GM12878 (cell line): Measurements from ENCODE around the gene KRT14. TPM values are rescaled to one million over a fixed set of nuclear protein-coding genes. Genes with fewer than 3 reads are reported as not detected.

Experiments
- ATAC-seq: fragments of 200-7000 bp; cut with Tn5 transposase; 3 replicates; pipeline ENCODE4 v1.9.1; 2020; ENCODE audit warnings: mild to moderate bottlenecking, moderate library complexity
- BruUV-seq: library from RNA; stranded (reverse); fragments of 400-500 nt; replicated peaks from 2 replicates; lab custom pipeline; 2021; lab: Mats Ljungman, UMichigan
- CTCF ChIA-PET: fragments of 300-600 bp; sonication (Branson Sonifier 250); formaldehyde crosslinking; extraction: SDS; loops from one replicate; lab custom pipeline; 2021; ENCODE audit warnings: inconsistent platforms; lab: Yijun Ruan, JAX
- POLR2A ChIA-PET: fragments of 350-600 bp; formaldehyde crosslinking; extraction: SDS; loops from one replicate; lab custom pipeline; 2021; ENCODE audit warnings: inconsistent platforms; lab: Charles Lee
- RAD21 ChIA-PET: fragments of 300-600 bp; sonication (Branson Sonifier 250); formaldehyde crosslinking; loops from one replicate; lab custom pipeline; 2023; ENCODE audit warnings: antibody characterized with exemption; ENCODE audit not compliant: unreplicated experiment; lab: Charles Lee
- SMC1A ChIA-PET: fragments of 300-600 bp; sonication (Branson Sonifier 250); formaldehyde crosslinking; loops from one replicate; lab custom pipeline; 2023; ENCODE audit not compliant: unreplicated experiment, uncharacterized antibody; lab: Charles Lee
- DNase-seq: peaks from one replicate; pipeline ENCODE4 v3.0.0-alpha.2; 2011; ENCODE audit warnings: low read depth, low spot score
- FAIRE-seq: peaks from 3 replicates; lab custom pipeline; 2011; peaks lifted over from hg19 to GRCh38; lab: Jason Lieb, UNC
- H2AFZ ChIP-seq: 2 replicates; pipeline ENCODE4 v1.6.0; 2011; ENCODE audit warnings: low read depth, low read length, control low read depth; ENCODE audit not compliant: control insufficient read depth
- H3K27ac ChIP-seq: 2 replicates; pipeline ENCODE4 v1.5.1; 2011; ENCODE audit warnings: control low read depth; ENCODE audit not compliant: control insufficient read depth, insufficient read depth
- H3K27me3 ChIP-seq, 2 experiments: replicated peaks in 1 of 2; 2 replicates each; pipeline versions ENCODE4 v1.6.0 to v1.6.1; 2011; ENCODE audit warnings: low read length in 1 of 2; ENCODE audit not compliant: control insufficient read depth in 2 of 2, insufficient read depth in 2 of 2
- H3K36me3 ChIP-seq, 2 experiments: 2 replicates each; pipeline ENCODE4 v1.5.1; 2011; ENCODE audit warnings: low read length in 1 of 2; ENCODE audit not compliant: control insufficient read depth in 2 of 2, insufficient read depth in 2 of 2
- H3K4me1 ChIP-seq: 2 replicates; pipeline ENCODE4 v1.6.1; 2011; ENCODE audit warnings: mild to moderate bottlenecking, low read length, moderate library complexity, mixed read lengths; ENCODE audit not compliant: control insufficient read depth, insufficient read depth
- H3K4me2 ChIP-seq: 2 replicates; pipeline ENCODE4 v1.6.0; 2011; ENCODE audit warnings: control low read depth; ENCODE audit not compliant: control insufficient read depth, insufficient read depth
- H3K4me3 ChIP-seq: fragments of 200-600 bp; sonication (generic); 2 replicates; pipeline ENCODE4 v1.5.1; 2016
- H3K79me2 ChIP-seq: 2 replicates; pipeline ENCODE4 v1.6.0; 2011; ENCODE audit warnings: low read length; ENCODE audit not compliant: control insufficient read depth, insufficient read depth
- H3K9ac ChIP-seq: 2 replicates; pipeline ENCODE4 v1.8.0; 2011; ENCODE audit warnings: low read length, control low read depth, mixed read lengths; ENCODE audit not compliant: control insufficient read depth, insufficient read depth
- H3K9me3 ChIP-seq: replicated peaks from 3 replicates; pipeline ENCODE4 v1.5.1; 2011; ENCODE audit warnings: mild to moderate bottlenecking, low read length; ENCODE audit not compliant: control insufficient read depth, insufficient read depth
- H4K20me1 ChIP-seq: 2 replicates; pipeline ENCODE4 v1.6.0; 2011; ENCODE audit not compliant: control insufficient read depth, insufficient read depth
- BCL11A ChIP-seq: IDR thresholded peaks from 2 replicates; pipeline ENCODE4 v1.6.1; 2011; ENCODE audit warnings: low read depth, low read length
- BCLAF1 ChIP-seq: fragments of 450-650 bp; IDR thresholded peaks from 2 replicates; pipeline ENCODE4 v1.6.1; 2017; ENCODE audit warnings: antibody characterized with exemption, mild to moderate bottlenecking, moderate library complexity
- BMI1 ChIP-seq: fragments of 450-650 bp; IDR thresholded peaks from 2 replicates; pipeline ENCODE4 v1.6.1; 2016; ENCODE audit warnings: mild to moderate bottlenecking, moderate library complexity, borderline replicate concordance
- CBX3 ChIP-seq: fragments of 200-600 bp; sonication (generic); IDR thresholded peaks from 2 replicates; pipeline ENCODE4 v1.6.1; 2016; ENCODE audit warnings: low read depth, borderline replicate concordance
- CREM ChIP-seq: IDR thresholded peaks from 2 replicates; pipeline ENCODE4 v1.6.1; 2014; ENCODE audit warnings: antibody characterized with exemption, low read depth
- HCFC1 ChIP-seq: fragments of 150-350 bp; IDR thresholded peaks from 2 replicates; pipeline ENCODE4 v1.6.1; 2014; ENCODE audit warnings: low read length
- IRF3 ChIP-seq: fragments of 450-650 bp; IDR thresholded peaks from 2 replicates; pipeline ENCODE4 v1.6.1; 2014; ENCODE audit warnings: mild to moderate bottlenecking
- MYC ChIP-seq: IDR thresholded peaks from 2 replicates; pipeline ENCODE4 v1.6.1; 2011; ENCODE audit warnings: mild to moderate bottlenecking, low read length, moderate library complexity, inconsistent platforms; ENCODE audit not compliant: insufficient read depth, insufficient replicate concordance, insufficient read length, severe bottlenecking
- PML ChIP-seq: IDR thresholded peaks from 2 replicates; pipeline ENCODE4 v1.6.1; 2012; ENCODE audit warnings: low read length, inconsistent platforms
- POLR2AphosphoS2 ChIP-seq: IDR thresholded peaks from 2 replicates; pipeline ENCODE4 v1.6.1; 2011; ENCODE audit warnings: low read depth, mild to moderate bottlenecking, low read length, improper control_type of control experiment, moderate library complexity
- SPI1 ChIP-seq: IDR thresholded peaks from 2 replicates; pipeline ENCODE4 v1.6.1; 2011; ENCODE audit warnings: low read depth, mild to moderate bottlenecking, low read length, moderate library complexity, borderline replicate concordance; ENCODE audit not compliant: insufficient read depth
- TARDBP ChIP-seq: IDR thresholded peaks from 2 replicates; pipeline ENCODE4 v1.6.1; 2016; ENCODE audit warnings: borderline replicate concordance
- TCF3 ChIP-seq: IDR thresholded peaks from 2 replicates; pipeline ENCODE4 v1.6.1; 2012; ENCODE audit warnings: low read depth, mild to moderate bottlenecking, low read length, borderline replicate concordance; ENCODE audit not compliant: insufficient read depth
- WGBS: methylation state at CpG from one replicate; pipeline ENCODE4 v1.1.6; 2016; ENCODE audit warnings: low lambda C conversion rate; ENCODE audit not compliant: insufficient replicate concordance, insufficient coverage; ENCODE audit errors: missing lambda C conversion rate; 5-methylcytosine and 5-hydroxymethylcytosine counted together
- in situ Hi-C: fragments of 300-500 bp; cut with MboI; formaldehyde crosslinking; loops from 9 replicates; pipeline ENCODE4 v1.14.3; 2018; ENCODE audit warnings: mixed read lengths
- intact Hi-C: fragments of 100-400 bp; cut with micrococcal nuclease; formaldehyde crosslinking; loops from one replicate; pipeline ENCODE4 v1.14.2; 2022; ENCODE audit not compliant: unreplicated experiment
- polyA plus RNA-seq, 11 experiments: library from polyadenylated mRNA; depleted of rRNA in 4 of 11; unstranded in 6 of 11; stranded (reverse) in 5 of 11; fragments of >200 nt; fragmentation: Nextera tagmentation in 4 of 11; fragmentation: Illumina TruSeq in 1 of 11; extraction: Ambion mirVana in 4 of 11; extraction: Trizol in 1 of 11; gene quantifications; 1 replicate in 1 of 11; 2 replicates in 10 of 11; pipeline versions ENCODE4 v1.2.1 to v1.2.3, GENCODE V29; 2011 to 2016; ENCODE audit warnings: inconsistent platforms in 2 of 11, missing spikeins in 2 of 11, low read depth in 1 of 11
- total RNA-seq, 4 experiments: library from RNA; depleted of rRNA in 3 of 4; stranded (reverse); fragments of >200 nt in 3 of 4; fragmentation: Illumina TruSeq in 1 of 4; extraction: Trizol in 1 of 4; gene quantifications; 2 replicates each; pipeline versions ENCODE4 v1.2.1 to v1.2.3, GENCODE V29; 2013 to 2021
- TF ChIP-seq, protein P1 (sequence below): IDR thresholded peaks from 2 replicates; pipeline ENCODE4 v1.6.1; 2011; ENCODE audit warnings: low read depth, low read length, improper control_type of control experiment, borderline replicate concordance

The KRT14 gene
- total and polyA plus RNA-seq, 10 of the 15 experiments (the other 5 are each of a cell fraction or from before 2014, with no cell fraction given): 1.5 TPM; not detected in 9

DNA sequence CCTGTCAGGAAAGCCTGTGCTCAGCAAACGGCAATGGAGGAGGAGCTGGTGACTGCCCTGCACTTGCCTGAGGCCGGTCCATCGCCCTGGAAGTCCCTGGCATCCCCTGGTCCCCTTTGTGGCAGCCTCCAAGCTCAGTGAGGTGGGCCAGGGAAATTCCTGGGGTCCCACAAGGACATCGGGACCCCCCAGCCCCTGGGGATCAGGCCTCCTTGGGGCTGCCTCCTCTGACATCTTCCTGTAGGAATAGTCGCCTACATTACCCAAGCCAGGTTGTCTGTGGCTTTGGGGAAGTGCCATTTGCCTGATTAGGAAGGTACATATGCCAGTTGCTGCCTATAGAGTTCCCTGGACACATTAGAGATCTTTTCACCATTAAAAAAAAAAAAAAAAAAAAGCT is 7.7 kb downstream of the KRT14 start:
- no peak for FAIRE-seq
- Histone ChIP-seq H3K27ac (no peak overlapping the region), H3K4me3 (no peak overlapping the region), H3K27me3 (no peaks in the 10 kb centered on the region; a peak in 2 of 4 replicates), H3K36me3 (no peaks in the 10 kb centered on the region), H3K4me2 (no peak overlapping the region), H3K4me1 (no peaks in the 10 kb centered on the region), H3K79me2 (no peaks in the 10 kb centered on the region), H3K9me3 (no peaks in the 10 kb centered on the region), H4K20me1 (no peaks in the 10 kb centered on the region), H3K9ac (no peak overlapping the region), H2AFZ (no peak overlapping the region)
- no peak for TF ChIP-seq BMI1
- TF ChIP-seq IRF3: no peak
- TF ChIP-seq TCF3: no peak
- no peak for TF ChIP-seq CREM
- TF ChIP-seq, protein P1, sequence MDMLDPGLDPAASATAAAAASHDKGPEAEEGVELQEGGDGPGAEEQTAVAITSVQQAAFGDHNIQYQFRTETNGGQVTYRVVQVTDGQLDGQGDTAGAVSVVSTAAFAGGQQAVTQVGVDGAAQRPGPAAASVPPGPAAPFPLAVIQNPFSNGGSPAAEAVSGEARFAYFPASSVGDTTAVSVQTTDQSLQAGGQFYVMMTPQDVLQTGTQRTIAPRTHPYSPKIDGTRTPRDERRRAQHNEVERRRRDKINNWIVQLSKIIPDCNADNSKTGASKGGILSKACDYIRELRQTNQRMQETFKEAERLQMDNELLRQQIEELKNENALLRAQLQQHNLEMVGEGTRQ: no peak
- TF ChIP-seq TARDBP: no peak
- TF ChIP-seq PML: no peak
- no peak for TF ChIP-seq BCLAF1
- TF ChIP-seq SPI1: no peak
- no peak for TF ChIP-seq HCFC1
- no peak for TF ChIP-seq BCL11A
- TF ChIP-seq POLR2AphosphoS2: no peak
- no peak for TF ChIP-seq CBX3
- no peak for TF ChIP-seq MYC
- ChIA-PET CTCF (interaction anchor here (0.6 to 1.6 kb wide), 9 partner anchors 9 to 182 kb away, joined by 3 to 6 read pairs (median 3); no protein-coding TSS in a partner anchor), POLR2A (interaction anchor here (0.6 kb wide), 2 partner anchors 82 to 1259 kb away, joined by 4 to 9 read pairs; no protein-coding TSS in a partner anchor), RAD21 (interaction anchor here (1.4 to 2.6 kb wide), 2 partner anchors 70 to 84 kb away, joined by 4 to 14 read pairs; no protein-coding TSS in a partner anchor), SMC1A (interaction anchor here (0.9 to 1.4 kb wide), 4 partner anchors 29 to 84 kb away, joined by 3 to 7 read pairs (median 4); no protein-coding TSS in a partner anchor)
- in situ Hi-C loops (no loop called here), intact Hi-C loops (loop anchor here (5.0 kb wide), 1 partner anchor 83 kb away; no protein-coding TSS in a partner anchor)
- DNase-seq: no peak
- BruUV-seq: no TSS peak
- ATAC-seq: no peak
- WGBS: 19% methylated on average over 5 of the region's 5 CpGs
